Gastrocnemius medialis (tissue), 4 donors: ENCODE results near the gene GRIN3A. TPM values are rescaled to one million over a fixed set of nuclear protein-coding genes. Genes with fewer than 3 reads are reported as not detected.

ENCODE experiments used
- ATAC-seq, 2 donors: fragments of 150-250 bp; one replicate each; pipeline ENCODE4 v1.9.1; 2016
- DNase-seq, 2 donors: peaks; one replicate each; pipeline ENCODE4 v3.0.0-alpha.2; 2019
- H3K27ac ChIP-seq, 4 donors: fragments of 200-600 bp; sonication (generic); 1 replicate in 1 of 4; 2 replicates in 3 of 4; pipeline ENCODE4 v1.5.1; 2016 to 2018; ENCODE audit warnings: mild to moderate bottlenecking in 2 of 4, moderate library complexity in 1 of 4
- H3K27me3 ChIP-seq, 3 donors: fragments of 200-600 bp; sonication (generic) in 2 of 3; 1 replicate in 1 of 3; 2 replicates in 2 of 3; pipeline versions ENCODE4 v1.5.1 to v1.6.0; 2016 to 2019; ENCODE audit warnings: mild to moderate bottlenecking in 1 of 3, moderate library complexity in 1 of 3
- H3K36me3 ChIP-seq, 2 donors: fragments of 200-600 bp; sonication (generic) in 1 of 2; one replicate each; pipeline ENCODE4 v1.5.1; 2017 to 2018
- H3K4me1 ChIP-seq, 2 donors: fragments of 200-600 bp; sonication (generic) in 1 of 2; one replicate each; pipeline ENCODE4 v1.5.1; 2016 to 2017; ENCODE audit warnings: mild to moderate bottlenecking in 2 of 2
- H3K4me3 ChIP-seq, 4 donors: fragments of 200-600 bp; sonication (generic) in 3 of 4; 1 replicate in 1 of 4; 2 replicates in 3 of 4; pipeline ENCODE4 v1.5.1; 2016 to 2019; ENCODE audit warnings: mild to moderate bottlenecking in 2 of 4
- H3K9me3 ChIP-seq, 3 donors: fragments of 200-600 bp; sonication (generic) in 2 of 3; 1 replicate in 1 of 3; 2 replicates in 2 of 3; pipeline ENCODE4 v1.5.1; 2016 to 2019
- POLR2A ChIP-seq, 2 donors: fragments of 450-650 bp; IDR thresholded peaks; one replicate each; pipeline ENCODE4 v1.6.1; 2017; ENCODE audit warnings: antibody characterized with exemption in 2 of 2, mild to moderate bottlenecking in 2 of 2, moderate library complexity in 2 of 2
- in situ Hi-C, 4 donors: fragments of 200-750 bp; cut with MboI; loops; one replicate each; pipeline versions ENCODE4 v1.15.0 to v1.8.0; 2017; ENCODE audit warnings: low sequenced_read_pairs in 4 of 4
- intact Hi-C: fragments of 100-400 bp; cut with DNase I; formaldehyde crosslinking; loops from one replicate; pipeline ENCODE4 v1.15.1; 2023; ENCODE audit warnings: low total_unique reads
- total RNA-seq, 4 donors: library from RNA; depleted of rRNA; stranded (reverse); fragments of >200 nt; gene quantifications; one replicate each; pipeline versions ENCODE4 v1.1.0 to v1.2.3, GENCODE V29; 2016
- TF ChIP-seq, protein P1 (sequence below), 5 experiments: fragments of 450-650 bp in 3 of 5; fragments of 200-600 bp in 2 of 5; sonication (generic) in 2 of 5; IDR thresholded peaks in 4 of 5; conservative IDR thresholded peaks in 1 of 5; 1 replicate in 4 of 5; 2 replicates in 1 of 5; pipeline ENCODE4 v1.5.1; 2016 to 2019; ENCODE audit warnings: antibody characterized with exemption in 5 of 5, mild to moderate bottlenecking in 3 of 5, moderate library complexity in 3 of 5

Gene GRIN3A
- total RNA-seq, 4 donors from 2014 or later = not detected

GRCh38 chr9:101631892-101632291, 106.6 kb downstream of the GRIN3A start:
- Histone ChIP-seq H3K36me3 (no peaks in the 10 kb centered on the region), H3K4me1 (no peaks in the 10 kb centered on the region), H3K27ac (no peak overlapping the region), H3K4me3 (no peak overlapping the region), H3K27me3 (no peaks in the 10 kb centered on the region), H3K9me3 (no peaks in the 10 kb centered on the region)
- intact Hi-C loops = no loop called here
- in situ Hi-C loops = no loop called here
- TF ChIP-seq, protein P1, sequence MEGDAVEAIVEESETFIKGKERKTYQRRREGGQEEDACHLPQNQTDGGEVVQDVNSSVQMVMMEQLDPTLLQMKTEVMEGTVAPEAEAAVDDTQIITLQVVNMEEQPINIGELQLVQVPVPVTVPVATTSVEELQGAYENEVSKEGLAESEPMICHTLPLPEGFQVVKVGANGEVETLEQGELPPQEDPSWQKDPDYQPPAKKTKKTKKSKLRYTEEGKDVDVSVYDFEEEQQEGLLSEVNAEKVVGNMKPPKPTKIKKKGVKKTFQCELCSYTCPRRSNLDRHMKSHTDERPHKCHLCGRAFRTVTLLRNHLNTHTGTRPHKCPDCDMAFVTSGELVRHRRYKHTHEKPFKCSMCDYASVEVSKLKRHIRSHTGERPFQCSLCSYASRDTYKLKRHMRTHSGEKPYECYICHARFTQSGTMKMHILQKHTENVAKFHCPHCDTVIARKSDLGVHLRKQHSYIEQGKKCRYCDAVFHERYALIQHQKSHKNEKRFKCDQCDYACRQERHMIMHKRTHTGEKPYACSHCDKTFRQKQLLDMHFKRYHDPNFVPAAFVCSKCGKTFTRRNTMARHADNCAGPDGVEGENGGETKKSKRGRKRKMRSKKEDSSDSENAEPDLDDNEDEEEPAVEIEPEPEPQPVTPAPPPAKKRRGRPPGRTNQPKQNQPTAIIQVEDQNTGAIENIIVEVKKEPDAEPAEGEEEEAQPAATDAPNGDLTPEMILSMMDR (IDR thresholded peaks at IDR 0.05 in 4 of 5, conservative IDR thresholded peaks at IDR 0.05 in 1 of 5) = no peak
- no peak for TF ChIP-seq POLR2A (IDR thresholded peaks at IDR 0.05)
- ATAC-seq (no peak), DNase-seq (no peak)

DNA sequence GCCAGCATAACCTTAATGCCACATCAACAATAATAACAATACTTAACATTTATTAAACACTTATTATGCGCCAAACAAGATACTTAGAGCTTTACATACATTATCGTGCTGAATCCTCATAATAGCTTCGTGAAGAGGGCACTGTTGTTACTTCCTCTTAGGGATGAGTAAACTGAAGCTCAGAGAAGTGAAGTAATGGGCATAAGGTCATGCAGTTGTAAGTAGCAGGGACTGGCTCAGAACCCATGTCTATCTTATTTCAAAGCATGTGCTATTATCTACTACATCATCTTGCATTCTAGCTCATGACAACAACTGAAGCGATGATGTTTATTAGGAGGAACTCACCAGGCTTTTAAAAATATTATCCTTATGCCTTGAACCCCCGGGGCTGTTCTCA, 108.8 kb downstream of the GRIN3A start:
- intact Hi-C loops = no loop called here

GRCh38 chr9:101628173-101628572, 110.3 kb downstream of the GRIN3A start:
- intact Hi-C loops = no loop called here

More for the DNA sequence above, 108.8 kb downstream of the GRIN3A start:
- ATAC-seq (no peak), DNase-seq (no peak)
- no peak overlapping the region for H3K4me3 ChIP-seq
- no peak for TF ChIP-seq POLR2A (IDR thresholded peaks at IDR 0.05)
- TF ChIP-seq, protein P1 (IDR thresholded peaks at IDR 0.05 in 4 of 5, conservative IDR thresholded peaks at IDR 0.05 in 1 of 5) = no peak
- no peaks in the 10 kb centered on the region for H3K36me3 ChIP-seq
- no peaks in the 10 kb centered on the region for H3K9me3 ChIP-seq
- H3K27me3 ChIP-seq = no peaks in the 10 kb centered on the region
- no peak overlapping the region for H3K27ac ChIP-seq
- H3K4me1 ChIP-seq = no peaks in the 10 kb centered on the region
- in situ Hi-C loops = no loop called here

GRCh38 chr9:101626295-101626694, 112.2 kb downstream of the GRIN3A start:
- TF ChIP-seq POLR2A (IDR thresholded peaks at IDR 0.05) = no peak
- TF ChIP-seq, protein P1 (IDR thresholded peaks at IDR 0.05 in 4 of 5, conservative IDR thresholded peaks at IDR 0.05 in 1 of 5) = no peak
- ATAC-seq = no peak

More at GRCh38 chr9:101628173-101628572, 110.3 kb downstream of the GRIN3A start:
- TF ChIP-seq POLR2A (IDR thresholded peaks at IDR 0.05) = no peak
- TF ChIP-seq, protein P1 (IDR thresholded peaks at IDR 0.05 in 4 of 5, conservative IDR thresholded peaks at IDR 0.05 in 1 of 5) = no peak
- no peak for ATAC-seq
- Histone ChIP-seq H3K4me3 (no peak overlapping the region), H3K36me3 (no peaks in the 10 kb centered on the region), H3K9me3 (no peaks in the 10 kb centered on the region), H3K27ac (no peak overlapping the region), H3K4me1 (no peaks in the 10 kb centered on the region), H3K27me3 (no peaks in the 10 kb centered on the region)
- in situ Hi-C loops = no loop called here
- DNase-seq = no peak

GRCh38 chr9:101625876-101626275, 112.6 kb downstream of the GRIN3A start:
- intact Hi-C loops (no loop called here), in situ Hi-C loops (no loop called here)
- ATAC-seq (no peak), DNase-seq (no peak)
- Histone ChIP-seq H3K27ac (no peak overlapping the region), H3K4me1 (no peaks in the 10 kb centered on the region), H3K4me3 (no peak overlapping the region), H3K27me3 (no peaks in the 10 kb centered on the region), H3K36me3 (no peaks in the 10 kb centered on the region), H3K9me3 (no peaks in the 10 kb centered on the region)
- TF ChIP-seq, protein P1 (IDR thresholded peaks at IDR 0.05 in 4 of 5, conservative IDR thresholded peaks at IDR 0.05 in 1 of 5) = no peak
- TF ChIP-seq POLR2A (IDR thresholded peaks at IDR 0.05) = no peak

More at GRCh38 chr9:101626295-101626694, 112.2 kb downstream of the GRIN3A start:
- H3K27ac ChIP-seq = no peak overlapping the region
- in situ Hi-C loops = no loop called here
- no peaks in the 10 kb centered on the region for H3K4me1 ChIP-seq
- intact Hi-C loops = no loop called here
- H3K36me3 ChIP-seq = no peaks in the 10 kb centered on the region
- DNase-seq = no peak
- H3K9me3 ChIP-seq = no peaks in the 10 kb centered on the region
- no peak overlapping the region for H3K4me3 ChIP-seq
- H3K27me3 ChIP-seq = no peaks in the 10 kb centered on the region
